Subcutaneous adipose tissue (tissue), 4 donors: ENCODE data around the gene BAG5. TPM values are rescaled to one million over a fixed set of nuclear protein-coding genes. Genes with fewer than 3 reads are reported as not detected.

Experiments used
- total RNA-seq, 4 donors: library from RNA; depleted of rRNA; stranded (reverse); fragments of >200 nt; gene quantifications; one replicate each; pipeline ENCODE4 v1.1.0, GENCODE V29; 2016
- TF ChIP-seq, protein P1 (sequence below): fragments of 450-650 bp; IDR thresholded peaks from one replicate; pipeline ENCODE4 v1.5.1; 2016; ENCODE audit warnings: low read depth, mild to moderate bottlenecking, control low read depth, antibody characterized with exemption, moderate library complexity

BAG5 gene
- total RNA-seq, 4 donors from 2014 or later: 35.7 to 53.8 (median 46.9) TPM

DNA sequence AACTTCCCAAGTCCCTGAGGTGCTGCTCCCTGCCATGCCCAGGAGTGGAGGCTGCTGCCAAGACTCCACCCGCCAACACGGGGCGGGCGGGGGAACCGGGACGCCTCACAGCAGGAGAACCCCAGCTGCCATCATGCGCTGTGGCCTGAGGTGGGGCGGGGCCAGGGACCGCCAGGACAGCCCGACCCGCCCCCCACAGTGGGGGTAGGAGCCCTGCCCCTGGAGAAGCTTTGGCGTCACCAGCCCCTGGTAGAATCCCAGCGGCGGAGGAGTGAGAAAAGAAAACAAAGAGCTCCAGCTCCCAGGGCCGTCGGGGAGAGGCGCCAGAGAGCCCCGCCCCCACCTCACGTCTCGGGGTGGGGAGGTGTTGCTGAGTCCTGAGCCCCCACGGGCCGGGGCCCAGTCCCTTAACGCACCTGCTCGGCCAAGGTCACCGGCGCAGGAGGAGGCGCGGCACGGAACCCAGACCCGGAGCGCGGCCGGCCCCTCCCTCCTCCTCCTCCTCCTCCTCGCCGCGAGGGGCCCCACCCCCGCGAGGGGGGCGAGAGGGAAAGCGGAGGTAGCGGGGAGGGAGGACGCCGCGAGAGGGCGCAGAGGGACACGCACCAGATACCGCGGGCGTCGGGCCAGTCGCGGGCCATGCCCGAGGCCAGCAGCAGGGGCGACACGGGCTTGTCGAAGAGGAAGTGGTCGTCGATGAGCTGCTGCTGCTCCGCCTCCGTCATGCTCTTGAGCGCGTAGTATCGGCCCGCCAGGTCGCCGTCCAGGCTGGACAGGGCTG is 41.6 kb downstream of the BAG5 start:
- TF ChIP-seq, protein P1, sequence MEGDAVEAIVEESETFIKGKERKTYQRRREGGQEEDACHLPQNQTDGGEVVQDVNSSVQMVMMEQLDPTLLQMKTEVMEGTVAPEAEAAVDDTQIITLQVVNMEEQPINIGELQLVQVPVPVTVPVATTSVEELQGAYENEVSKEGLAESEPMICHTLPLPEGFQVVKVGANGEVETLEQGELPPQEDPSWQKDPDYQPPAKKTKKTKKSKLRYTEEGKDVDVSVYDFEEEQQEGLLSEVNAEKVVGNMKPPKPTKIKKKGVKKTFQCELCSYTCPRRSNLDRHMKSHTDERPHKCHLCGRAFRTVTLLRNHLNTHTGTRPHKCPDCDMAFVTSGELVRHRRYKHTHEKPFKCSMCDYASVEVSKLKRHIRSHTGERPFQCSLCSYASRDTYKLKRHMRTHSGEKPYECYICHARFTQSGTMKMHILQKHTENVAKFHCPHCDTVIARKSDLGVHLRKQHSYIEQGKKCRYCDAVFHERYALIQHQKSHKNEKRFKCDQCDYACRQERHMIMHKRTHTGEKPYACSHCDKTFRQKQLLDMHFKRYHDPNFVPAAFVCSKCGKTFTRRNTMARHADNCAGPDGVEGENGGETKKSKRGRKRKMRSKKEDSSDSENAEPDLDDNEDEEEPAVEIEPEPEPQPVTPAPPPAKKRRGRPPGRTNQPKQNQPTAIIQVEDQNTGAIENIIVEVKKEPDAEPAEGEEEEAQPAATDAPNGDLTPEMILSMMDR: no peak

DNA sequence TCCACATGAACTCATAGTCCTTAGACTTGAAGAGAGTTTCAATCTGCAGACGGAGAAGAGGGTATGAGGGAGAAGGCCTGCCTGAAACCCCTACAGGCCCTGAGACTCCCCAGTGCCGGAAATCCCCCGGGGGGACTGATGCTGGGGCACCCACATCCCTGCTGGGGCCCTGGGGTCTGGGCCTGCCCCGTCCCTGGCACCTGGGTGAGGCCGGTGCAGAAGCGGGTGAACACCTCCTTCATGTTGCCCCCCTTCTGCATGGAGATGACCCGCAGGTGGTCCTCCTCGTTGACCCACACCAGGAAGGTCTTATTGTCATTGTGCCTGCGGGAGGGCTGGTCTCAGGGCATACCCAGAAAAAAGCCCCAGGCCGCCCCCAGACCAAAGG is 42.2 kb downstream of the BAG5 start:
- TF ChIP-seq, protein P1: no peak

DNA sequence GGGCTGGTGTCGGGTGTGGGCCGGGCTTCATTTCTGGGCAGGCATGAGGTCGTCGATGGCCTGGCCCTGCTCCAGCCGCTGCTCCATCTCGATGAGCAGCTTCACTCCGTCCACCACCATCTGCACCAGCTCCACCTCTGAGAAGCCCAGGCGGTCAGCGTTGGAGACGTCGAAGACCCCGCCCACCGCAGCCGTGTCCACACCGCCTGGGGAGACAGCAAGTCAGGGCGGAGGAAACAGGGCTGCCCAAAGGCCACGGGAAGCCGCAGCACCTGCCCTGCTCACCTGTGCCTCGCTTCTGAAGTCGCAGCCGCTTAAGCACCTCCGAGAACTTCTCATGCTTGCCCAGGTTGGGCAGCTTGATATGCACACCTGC is 42.6 kb downstream of the BAG5 start:
- TF ChIP-seq, protein P1: no peak

DNA sequence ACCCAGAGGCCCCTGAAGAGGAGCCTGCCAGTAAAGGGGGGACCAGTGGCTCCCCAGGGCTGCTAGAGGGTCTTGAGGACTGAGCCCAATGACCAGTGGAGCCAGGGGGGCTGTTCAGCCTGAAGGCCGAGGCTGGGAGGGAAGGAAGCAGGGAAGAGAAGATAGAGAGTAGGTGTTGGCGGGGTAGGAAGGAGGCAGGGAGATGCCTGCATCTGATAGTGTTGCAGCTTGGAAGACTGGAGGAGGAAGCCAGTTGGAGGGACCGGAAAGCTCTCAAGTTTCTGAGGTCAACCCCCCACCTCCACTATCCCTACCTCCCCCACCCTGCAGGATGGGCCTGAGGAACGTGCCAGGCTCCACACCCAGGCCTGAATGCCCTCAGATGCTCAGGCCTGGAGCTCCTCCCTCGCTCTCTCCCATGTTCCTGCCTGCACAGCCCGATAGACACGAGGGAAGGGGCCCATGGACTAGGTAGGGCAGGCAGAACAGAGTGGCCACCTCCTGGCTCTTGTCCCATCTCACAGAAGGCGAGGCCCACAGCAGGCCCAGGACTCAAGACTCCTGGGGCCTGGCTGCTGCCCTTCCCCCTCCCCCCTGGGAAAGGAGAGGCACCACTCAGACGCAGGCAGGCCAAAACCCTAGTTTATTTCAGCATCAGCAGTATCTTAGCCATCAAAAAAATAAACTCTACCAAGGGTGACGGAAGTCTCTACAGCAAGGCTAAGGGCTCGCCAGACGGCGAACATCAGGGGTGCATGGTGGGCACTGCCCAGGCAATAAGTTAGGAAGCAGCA is 43.2 kb downstream of the BAG5 start:
- TF ChIP-seq, protein P1: no peak

GRCh38 chr14:103518422-103519042 is 43.9 kb downstream of the BAG5 start:
- TF ChIP-seq, protein P1: no peak

GRCh38 chr14:103517721-103518421 is 44.6 kb downstream of the BAG5 start:
- TF ChIP-seq, protein P1: no peak
